HG03064 (cell line): Measurements from ENCODE around the gene TAP1.
"Not testable (repeated sequence)": the region's sequence is repeated elsewhere in the genome, so short reads cannot be mapped to it uniquely, and the experiment has no call there.

Source experiments
- ATAC-seq: cut with Tn5 transposase; IDR thresholded peaks from one replicate; pipeline ENCODE4 v1.9.1; 2021; ENCODE audit warnings: low read depth; ENCODE audit not compliant: unreplicated experiment

The TAP1 gene

GRCh38 chr6:32805404-32805803 lies 48.1 kb downstream of the TAP1 start:
- ATAC-seq, result not testable (repeated sequence)

- ATAC-seq, result no peak
These were observed 50.1 kb downstream of the TAP1 start for GRCh38 chr6:32803416-32803815.

DNA sequence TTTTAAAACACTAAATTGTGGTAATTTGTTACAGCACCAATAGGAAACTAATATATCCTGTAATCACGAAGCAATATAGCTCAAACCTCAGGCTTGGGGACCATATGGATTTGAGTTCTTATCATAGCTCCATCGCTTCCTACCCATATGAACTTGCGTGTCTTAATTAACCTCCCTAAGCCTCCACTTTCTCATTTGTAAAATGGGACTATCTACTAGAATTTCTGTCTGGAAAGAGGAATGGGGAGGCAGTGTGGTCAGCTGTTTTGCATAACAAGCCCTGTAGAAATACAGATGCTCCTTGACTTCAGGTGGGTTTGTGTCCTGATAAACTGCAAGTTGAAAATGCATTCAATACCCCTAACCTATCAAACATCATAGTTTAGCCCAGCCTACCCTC lies 53.8 kb downstream of the TAP1 start:
- ATAC-seq, result no peak

DNA sequence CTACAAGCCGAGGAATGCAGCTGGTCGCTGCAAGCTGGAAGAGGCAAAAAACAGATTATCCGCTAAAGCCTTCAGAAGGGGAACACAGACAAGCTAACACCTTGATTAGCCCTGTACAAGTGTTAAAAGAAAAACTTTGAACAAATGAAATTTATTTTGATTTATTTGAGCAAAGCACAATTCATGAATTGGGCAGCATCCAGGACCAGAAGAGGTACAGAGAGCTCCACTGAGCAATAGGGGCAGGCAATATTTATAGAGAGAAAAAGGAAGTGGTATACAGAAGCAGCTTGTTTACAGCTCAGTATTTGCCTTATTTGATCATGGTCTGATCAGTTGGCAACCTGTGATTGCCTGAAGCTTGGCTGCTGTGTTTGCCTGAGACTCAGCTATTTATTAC lies 54.3 kb downstream of the TAP1 start:
- ATAC-seq, result no peak

DNA sequence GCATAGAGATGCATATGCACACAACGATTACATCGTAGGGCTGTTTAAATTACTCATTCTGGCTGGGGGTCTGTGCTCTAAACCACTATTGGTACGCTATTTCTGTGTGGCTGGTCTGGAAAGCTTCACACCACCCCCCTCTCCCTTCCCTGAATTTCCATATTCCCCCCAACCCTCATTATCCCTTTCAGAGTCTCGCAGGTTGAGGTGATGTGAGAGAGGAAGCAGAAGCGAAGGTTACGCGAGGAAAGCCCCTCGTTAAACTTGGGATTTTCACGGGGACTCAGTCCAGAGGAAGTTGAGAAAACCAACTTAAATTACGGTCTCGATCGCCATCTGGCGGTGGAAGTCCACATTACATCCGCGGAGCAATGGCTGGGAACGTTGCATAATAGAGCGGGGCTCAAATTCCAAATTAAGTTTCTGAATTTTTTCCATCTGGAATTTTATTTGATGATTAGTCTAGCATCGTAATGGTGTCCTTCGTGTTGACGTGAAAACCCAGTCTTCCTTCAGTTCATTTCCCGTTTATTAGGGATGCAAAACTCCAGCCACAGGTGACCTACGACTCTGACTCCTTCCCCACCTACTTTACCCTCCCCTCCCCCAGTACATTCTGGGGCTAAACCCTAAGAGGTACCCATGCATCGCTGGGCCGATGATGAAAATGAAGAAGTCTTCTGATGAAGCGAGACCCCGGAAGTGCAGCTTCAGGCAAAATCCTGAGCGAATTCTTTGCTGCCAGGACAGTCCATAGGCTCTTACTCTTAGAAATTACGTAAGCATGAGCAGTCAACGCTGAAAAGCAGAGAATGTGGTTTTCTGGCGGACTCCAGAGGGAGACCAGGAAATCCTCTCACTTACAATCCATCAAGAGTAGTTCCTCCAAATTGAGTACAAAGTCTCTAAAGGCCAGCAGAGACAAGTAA lies 56.4 kb downstream of the TAP1 start:
- no peak for ATAC-seq
